HCT116 (cell line): ENCODE data around the gene KCNJ4.

ENCODE experiments used
- JUND ChIP-seq: IDR thresholded peaks from 2 replicates; pipeline ENCODE4 v1.6.1; 2012
- MAX ChIP-seq: IDR thresholded peaks from 2 replicates; pipeline ENCODE4 v1.6.1; 2012
- POLR2AphosphoS5 ChIP-seq: IDR thresholded peaks from 2 replicates; pipeline ENCODE4 v1.6.1; 2011; ENCODE audit warnings: mild to moderate bottlenecking, low read depth, low read length, moderate library complexity

- TF ChIP-seq POLR2AphosphoS5 (no peak), MAX (no peak), JUND (no peak)
Observed at GRCh38 chr22:38490915-38491314, 35.9 kb upstream of the KCNJ4 start.
